Raji (cell line): ENCODE measurements around the gene FITM2.

ENCODE experiments used
- POLR2A ChIP-seq: IDR thresholded peaks from 2 replicates; pipeline ENCODE4 v1.6.1; 2011; ENCODE audit warnings: low read depth, low read length, control low read depth; ENCODE audit not compliant: insufficient read depth

Gene FITM2

GRCh38 chr20:44336725-44337380, 25.9 kb upstream of the FITM2 start, which contains the start of gene R3HDML:
TSS of gene R3HDML (plus strand) at chr20:44337043. CDS start at chr20:44337158, 115 bp downstream.
- TF ChIP-seq POLR2A = no peak

GRCh38 chr20:44336086-44336485, 25.1 kb upstream of the FITM2 start:
- TF ChIP-seq POLR2A = no peak

- TF ChIP-seq POLR2A = no peak
These were observed 24.7 kb upstream of the FITM2 start for GRCh38 chr20:44335675-44336074.

GRCh38 chr20:44334709-44335108, 23.7 kb upstream of the FITM2 start:
- TF ChIP-seq POLR2A = no peak

- TF ChIP-seq POLR2A = no peak
These were observed 23.3 kb upstream of the FITM2 start for GRCh38 chr20:44334306-44334705.

GRCh38 chr20:44331201-44331600, 20.2 kb upstream of the FITM2 start:
- TF ChIP-seq POLR2A = no peak

GRCh38 chr20:44328428-44328827, 17.4 kb upstream of the FITM2 start:
- no peak for TF ChIP-seq POLR2A

GRCh38 chr20:44326391-44327159, 15.6 kb upstream of the FITM2 start:
- TF ChIP-seq POLR2A = no peak

GRCh38 chr20:44324343-44324742, 13.3 kb upstream of the FITM2 start:
- TF ChIP-seq POLR2A = no peak

- TF ChIP-seq POLR2A = peak; percentile 79
These were observed 8.9 kb upstream of the FITM2 start for GRCh38 chr20:44319839-44320422.

- TF ChIP-seq POLR2A = no peak
These were observed 3.9 kb upstream of the FITM2 start for GRCh38 chr20:44314870-44315269.

- no peak for TF ChIP-seq POLR2A
These were observed 989 bp downstream of the FITM2 start for GRCh38 chr20:44309763-44310663.

GRCh38 chr20:44306927-44307326, 4.1 kb downstream of the FITM2 start:
- TF ChIP-seq POLR2A = no peak

GRCh38 chr20:44304383-44304782, 6.6 kb downstream of the FITM2 start:
- no peak for TF ChIP-seq POLR2A

GRCh38 chr20:44302736-44303135, 8.3 kb downstream of the FITM2 start:
- no peak for TF ChIP-seq POLR2A

- TF ChIP-seq POLR2A = no peak
These were observed 8.9 kb downstream of the FITM2 start for GRCh38 chr20:44302026-44302669.
